CD4-positive, alpha-beta T cell (primary cell): ENCODE results near the gene LRIG1. TPM values are rescaled to one million over a fixed set of nuclear protein-coding genes. Genes with fewer than 3 reads are reported as not detected.
A peak's percentile ranks its signal among the peaks of the same experiment; 100 is the strongest.

Experiments
- ATAC-seq: fragments of 200-7000 bp; cut with Tn5 transposase; one replicate; pipeline ENCODE4 v1.10.0; 2022; ENCODE audit warnings: mild to moderate bottlenecking; ENCODE audit not compliant: poor library complexity
- CTCF ChIA-PET: fragments of 350-600 bp; sonication (Branson Sonifier 250); formaldehyde crosslinking; loops from one replicate; lab custom pipeline; 2021; ENCODE audit warnings: antibody characterized with exemption, inconsistent platforms; lab: Charles Lee
- POLR2A ChIA-PET: fragments of 350-600 bp; sonication (Branson Sonifier 250); formaldehyde crosslinking; loops from one replicate; lab custom pipeline; 2021; ENCODE audit warnings: antibody characterized with exemption, inconsistent platforms; lab: Charles Lee
- DNase-seq, 14 experiments: peaks; one replicate each; pipeline ENCODE4 v3.0.0-alpha.2; 2013 to 2020; ENCODE audit warnings: mixed read lengths in 2 of 14
- H3K27ac ChIP-seq, 2 donors: one replicate each; pipeline versions ENCODE4 v1.5.1 to v1.7.0; 2013; ENCODE audit warnings: low read length in 2 of 2, low read depth in 1 of 2, mild to moderate bottlenecking in 1 of 2
- H3K27me3 ChIP-seq, 2 experiments: 1 replicate in 1 of 2; 2 replicates in 1 of 2; pipeline versions ENCODE4 v1.6.1 to v1.7.0; 2013; ENCODE audit warnings: low read length in 2 of 2, control low read depth in 1 of 2, mild to moderate bottlenecking in 1 of 2, moderate library complexity in 1 of 2; ENCODE audit not compliant: insufficient read depth in 2 of 2, control insufficient read depth in 1 of 2
- H3K36me3 ChIP-seq: one replicate; pipeline ENCODE4 v1.6.1; 2013; ENCODE audit warnings: low read length, control low read depth; ENCODE audit not compliant: insufficient read depth
- H3K4me1 ChIP-seq: one replicate; pipeline ENCODE4 v1.6.1; 2013; ENCODE audit warnings: low read length, control low read depth; ENCODE audit not compliant: insufficient read depth
- H3K4me3 ChIP-seq: one replicate; pipeline ENCODE4 v1.5.1; 2013; ENCODE audit warnings: mild to moderate bottlenecking, low read length, moderate library complexity
- H3K9me3 ChIP-seq, 2 experiments: 1 replicate in 1 of 2; 2 replicates in 1 of 2; pipeline versions ENCODE4 v1.6.1 to v1.7.0; 2013; ENCODE audit warnings: low read length in 2 of 2, mild to moderate bottlenecking in 2 of 2, control low read depth in 1 of 2, moderate library complexity in 1 of 2; ENCODE audit not compliant: control insufficient read depth in 1 of 2, insufficient read depth in 1 of 2
- H3K27ac Mint-ChIP-seq: one replicate; pipeline ENCODE4 v1.8.0; 2020; ENCODE audit warnings: mixed read lengths
- H3K27me3 Mint-ChIP-seq: one replicate; pipeline ENCODE4 v1.8.0; 2021; ENCODE audit warnings: mixed read lengths
- H3K36me3 Mint-ChIP-seq: one replicate; pipeline ENCODE4 v1.8.0; 2021; ENCODE audit warnings: low read depth, mixed read lengths
- H3K4me1 Mint-ChIP-seq: one replicate; pipeline ENCODE4 v1.8.0; 2021; ENCODE audit warnings: low read depth, mixed read lengths
- H3K4me3 Mint-ChIP-seq: one replicate; pipeline ENCODE4 v1.8.0; 2020; ENCODE audit warnings: mild to moderate bottlenecking, mixed read lengths
- H3K9me3 Mint-ChIP-seq: one replicate; pipeline ENCODE4 v1.8.0; 2020; ENCODE audit warnings: mixed read lengths
- intact Hi-C, 2 experiments: fragments of 100-400 bp; cut with DNase I in 1 of 2; cut with micrococcal nuclease in 1 of 2; formaldehyde crosslinking; loops; one replicate each; pipeline versions ENCODE4 v1.15.1 to v1.9.0; 2023 to 2025; cut with DNase I, micrococcal nuclease
- total RNA-seq, 174 experiments: library from RNA in 2 of 174; stranded (reverse) in 2 of 174; gene quantifications; one replicate each; pipeline ENCODE4 v1.2.3 and lab custom pipeline; 2021 to 2026
- TF ChIP-seq, protein P1 (sequence below): fragments of 200-600 bp; IDR thresholded peaks from one replicate; pipeline ENCODE4 v1.8.0; 2022; ENCODE audit warnings: antibody characterized with exemption, mild to moderate bottlenecking

The LRIG1 gene
- total RNA-seq, 2 experiments from 2014 or later = 30.1 to 33.1 TPM

DNA sequence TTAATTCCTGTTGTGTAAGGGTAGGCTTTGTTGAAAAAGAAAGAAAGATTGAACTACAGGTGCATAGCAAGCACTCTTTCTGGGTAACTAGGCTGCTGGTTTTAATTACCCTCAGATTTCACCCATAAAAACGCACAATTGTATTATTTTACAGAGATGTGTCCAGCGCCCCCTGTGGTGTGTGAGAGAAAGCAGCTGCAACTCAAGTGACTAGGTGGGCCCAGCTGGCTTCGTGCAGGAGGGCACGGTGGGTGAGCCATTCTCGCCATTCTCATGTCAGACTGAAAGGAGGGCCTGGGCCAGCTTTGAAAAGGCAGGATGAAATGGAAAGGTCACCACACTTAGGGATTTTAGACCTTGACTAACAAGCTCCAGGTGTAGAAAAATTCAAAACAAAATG, 122.6 kb downstream of the LRIG1 start:
- Histone ChIP-seq H3K4me1 (peaks cover 14% of the 10 kb centered on the region), H3K9me3 (no peaks in the 10 kb centered on the region), H3K4me3 (no peak overlapping the region), H3K27me3 (no peaks in the 10 kb centered on the region), H3K36me3 (peaks cover 61% of the 10 kb centered on the region), H3K27ac (peak overlapping the region in 1 of 2 donors; percentile 70)
- Mint-ChIP-seq H3K27me3 (no peaks in the 10 kb centered on the region), H3K36me3 (peaks cover 93% of the 10 kb centered on the region), H3K4me3 (no peak overlapping the region), H3K4me1 (peaks cover 18% of the 10 kb centered on the region), H3K9me3 (no peaks in the 10 kb centered on the region), H3K27ac (peak overlapping the region; percentile 85)
- intact Hi-C loops = loop anchor here (1.0 to 5.0 kb wide), 3 partner anchors 75 to 619 kb away; partner anchors contain the start of gene KBTBD8 (in 1 of the 2)
- ChIA-PET CTCF (interaction anchor here (0.7 to 2.3 kb wide), 20 partner anchors 11 to 444 kb away, joined by 3 to 30 read pairs (median 4); no protein-coding TSS in a partner anchor), POLR2A (interaction anchor here (0.8 to 1.4 kb wide), 9 partner anchors 14 to 123 kb away, joined by 3 to 6 read pairs (median 4); no protein-coding TSS in a partner anchor)
- DNase-seq (peak in 13 of 14 experiments; percentile 19 to 75 (median 39)), ATAC-seq (peak; percentile 72)
- TF ChIP-seq, protein P1, sequence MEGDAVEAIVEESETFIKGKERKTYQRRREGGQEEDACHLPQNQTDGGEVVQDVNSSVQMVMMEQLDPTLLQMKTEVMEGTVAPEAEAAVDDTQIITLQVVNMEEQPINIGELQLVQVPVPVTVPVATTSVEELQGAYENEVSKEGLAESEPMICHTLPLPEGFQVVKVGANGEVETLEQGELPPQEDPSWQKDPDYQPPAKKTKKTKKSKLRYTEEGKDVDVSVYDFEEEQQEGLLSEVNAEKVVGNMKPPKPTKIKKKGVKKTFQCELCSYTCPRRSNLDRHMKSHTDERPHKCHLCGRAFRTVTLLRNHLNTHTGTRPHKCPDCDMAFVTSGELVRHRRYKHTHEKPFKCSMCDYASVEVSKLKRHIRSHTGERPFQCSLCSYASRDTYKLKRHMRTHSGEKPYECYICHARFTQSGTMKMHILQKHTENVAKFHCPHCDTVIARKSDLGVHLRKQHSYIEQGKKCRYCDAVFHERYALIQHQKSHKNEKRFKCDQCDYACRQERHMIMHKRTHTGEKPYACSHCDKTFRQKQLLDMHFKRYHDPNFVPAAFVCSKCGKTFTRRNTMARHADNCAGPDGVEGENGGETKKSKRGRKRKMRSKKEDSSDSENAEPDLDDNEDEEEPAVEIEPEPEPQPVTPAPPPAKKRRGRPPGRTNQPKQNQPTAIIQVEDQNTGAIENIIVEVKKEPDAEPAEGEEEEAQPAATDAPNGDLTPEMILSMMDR = peak; percentile 55

DNA sequence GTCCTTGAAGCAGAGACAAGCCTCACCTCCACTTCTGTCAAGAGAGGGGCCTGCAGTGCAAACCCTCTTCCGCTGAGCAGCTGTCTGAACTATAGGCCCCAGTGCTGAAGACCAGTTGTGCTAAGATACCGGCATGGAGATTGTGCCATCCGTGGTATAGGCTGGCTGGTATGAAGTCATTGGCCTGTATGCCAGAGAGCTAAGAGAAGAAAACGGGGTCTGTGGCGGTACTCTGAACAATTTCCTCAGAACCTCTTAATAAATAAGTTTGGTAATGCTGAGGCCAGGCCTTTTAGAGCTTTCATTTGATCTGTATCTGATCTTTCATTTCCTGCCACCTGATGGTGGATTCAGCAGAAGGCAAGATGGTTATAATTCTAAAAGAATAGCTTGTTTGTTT, 123.0 kb downstream of the LRIG1 start:
- H3K4me1 ChIP-seq = peaks cover 14% of the 10 kb centered on the region
- H3K4me3 Mint-ChIP-seq = no peak overlapping the region
- DNase-seq (peak in 4 of 14 experiments; percentile 8 to 57 (median 45)), ATAC-seq (peak; percentile 78)
- no peak overlapping the region for H3K4me3 ChIP-seq
- ChIA-PET CTCF (interaction anchor here (0.8 to 2.3 kb wide), 16 partner anchors 11 to 441 kb away, joined by 3 to 30 read pairs (median 6); no protein-coding TSS in a partner anchor), POLR2A (interaction anchor here (0.8 to 1.4 kb wide), 8 partner anchors 14 to 101 kb away, joined by 3 to 6 read pairs (median 4); no protein-coding TSS in a partner anchor)
- peaks cover 93% of the 10 kb centered on the region for H3K36me3 Mint-ChIP-seq
- peak overlapping the region in 1 of 2 donors; percentile 70 for H3K27ac ChIP-seq
- H3K4me1 Mint-ChIP-seq = peaks cover 18% of the 10 kb centered on the region
- TF ChIP-seq, protein P1 = no peak
- no peaks in the 10 kb centered on the region for H3K27me3 Mint-ChIP-seq
- no peaks in the 10 kb centered on the region for H3K9me3 ChIP-seq
- H3K27me3 ChIP-seq = no peaks in the 10 kb centered on the region
- no peaks in the 10 kb centered on the region for H3K9me3 Mint-ChIP-seq
- intact Hi-C loops = loop anchor here (1.0 to 5.0 kb wide), 3 partner anchors 75 to 620 kb away; partner anchors contain the start of gene KBTBD8 (in 1 of the 2)
- peaks cover 57% of the 10 kb centered on the region for H3K36me3 ChIP-seq
- H3K27ac Mint-ChIP-seq = peak overlapping the region; percentile 85

DNA sequence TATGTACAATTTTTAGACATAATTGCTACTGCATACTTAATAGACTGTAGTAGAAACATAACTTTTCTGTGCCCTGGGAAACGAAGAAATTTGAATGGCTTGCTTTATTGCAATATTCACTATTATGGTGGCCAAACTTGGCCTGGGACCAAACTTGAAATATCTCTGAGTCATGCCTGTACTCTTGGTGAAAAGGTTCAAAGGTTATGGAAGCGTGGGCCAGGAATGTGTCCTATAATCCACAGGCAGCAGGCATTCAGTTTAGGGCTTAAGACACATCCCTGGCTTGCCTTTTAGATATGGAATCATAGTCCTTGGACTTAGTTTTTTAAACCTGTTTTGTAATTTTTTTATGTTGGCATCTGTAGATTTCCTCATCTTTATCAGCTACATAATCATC, 124.3 kb downstream of the LRIG1 start:
- DNase-seq (no peak), ATAC-seq (no peak)
- Mint-ChIP-seq H3K4me1 (peaks cover 18% of the 10 kb centered on the region), H3K27ac (peak overlapping the region; percentile 59), H3K36me3 (peaks cover 91% of the 10 kb centered on the region), H3K27me3 (no peaks in the 10 kb centered on the region), H3K9me3 (no peaks in the 10 kb centered on the region), H3K4me3 (no peak overlapping the region)
- Histone ChIP-seq H3K27ac (no peak overlapping the region), H3K9me3 (no peaks in the 10 kb centered on the region), H3K36me3 (peaks cover 48% of the 10 kb centered on the region), H3K27me3 (no peaks in the 10 kb centered on the region), H3K4me3 (no peak overlapping the region), H3K4me1 (peaks cover 14% of the 10 kb centered on the region)
- POLR2A ChIA-PET = no interaction called here
- intact Hi-C loops = loop anchor here in 1 of 2 experiments (5.0 kb wide), 1 partner anchor 621 kb away; the partner anchor contains the start of gene KBTBD8
- TF ChIP-seq, protein P1 = no peak
- CTCF ChIA-PET = interaction anchor here (2.3 kb wide), 1 partner anchor 74 kb away, joined by 10 read pairs; no protein-coding TSS in a partner anchor
